ENCODE measurements around the gene ABCC10. TPM values are rescaled to one million over a fixed set of nuclear protein-coding genes. Genes with fewer than 3 reads are reported as not detected.

Gene ABCC10, protein sequence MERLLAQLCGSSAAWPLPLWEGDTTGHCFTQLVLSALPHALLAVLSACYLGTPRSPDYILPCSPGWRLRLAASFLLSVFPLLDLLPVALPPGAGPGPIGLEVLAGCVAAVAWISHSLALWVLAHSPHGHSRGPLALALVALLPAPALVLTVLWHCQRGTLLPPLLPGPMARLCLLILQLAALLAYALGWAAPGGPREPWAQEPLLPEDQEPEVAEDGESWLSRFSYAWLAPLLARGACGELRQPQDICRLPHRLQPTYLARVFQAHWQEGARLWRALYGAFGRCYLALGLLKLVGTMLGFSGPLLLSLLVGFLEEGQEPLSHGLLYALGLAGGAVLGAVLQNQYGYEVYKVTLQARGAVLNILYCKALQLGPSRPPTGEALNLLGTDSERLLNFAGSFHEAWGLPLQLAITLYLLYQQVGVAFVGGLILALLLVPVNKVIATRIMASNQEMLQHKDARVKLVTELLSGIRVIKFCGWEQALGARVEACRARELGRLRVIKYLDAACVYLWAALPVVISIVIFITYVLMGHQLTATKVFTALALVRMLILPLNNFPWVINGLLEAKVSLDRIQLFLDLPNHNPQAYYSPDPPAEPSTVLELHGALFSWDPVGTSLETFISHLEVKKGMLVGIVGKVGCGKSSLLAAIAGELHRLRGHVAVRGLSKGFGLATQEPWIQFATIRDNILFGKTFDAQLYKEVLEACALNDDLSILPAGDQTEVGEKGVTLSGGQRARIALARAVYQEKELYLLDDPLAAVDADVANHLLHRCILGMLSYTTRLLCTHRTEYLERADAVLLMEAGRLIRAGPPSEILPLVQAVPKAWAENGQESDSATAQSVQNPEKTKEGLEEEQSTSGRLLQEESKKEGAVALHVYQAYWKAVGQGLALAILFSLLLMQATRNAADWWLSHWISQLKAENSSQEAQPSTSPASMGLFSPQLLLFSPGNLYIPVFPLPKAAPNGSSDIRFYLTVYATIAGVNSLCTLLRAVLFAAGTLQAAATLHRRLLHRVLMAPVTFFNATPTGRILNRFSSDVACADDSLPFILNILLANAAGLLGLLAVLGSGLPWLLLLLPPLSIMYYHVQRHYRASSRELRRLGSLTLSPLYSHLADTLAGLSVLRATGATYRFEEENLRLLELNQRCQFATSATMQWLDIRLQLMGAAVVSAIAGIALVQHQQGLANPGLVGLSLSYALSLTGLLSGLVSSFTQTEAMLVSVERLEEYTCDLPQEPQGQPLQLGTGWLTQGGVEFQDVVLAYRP (N-terminal part only)
- 16.5 and 17.3 TPM in 2 replicates for total RNA-seq

DNA sequence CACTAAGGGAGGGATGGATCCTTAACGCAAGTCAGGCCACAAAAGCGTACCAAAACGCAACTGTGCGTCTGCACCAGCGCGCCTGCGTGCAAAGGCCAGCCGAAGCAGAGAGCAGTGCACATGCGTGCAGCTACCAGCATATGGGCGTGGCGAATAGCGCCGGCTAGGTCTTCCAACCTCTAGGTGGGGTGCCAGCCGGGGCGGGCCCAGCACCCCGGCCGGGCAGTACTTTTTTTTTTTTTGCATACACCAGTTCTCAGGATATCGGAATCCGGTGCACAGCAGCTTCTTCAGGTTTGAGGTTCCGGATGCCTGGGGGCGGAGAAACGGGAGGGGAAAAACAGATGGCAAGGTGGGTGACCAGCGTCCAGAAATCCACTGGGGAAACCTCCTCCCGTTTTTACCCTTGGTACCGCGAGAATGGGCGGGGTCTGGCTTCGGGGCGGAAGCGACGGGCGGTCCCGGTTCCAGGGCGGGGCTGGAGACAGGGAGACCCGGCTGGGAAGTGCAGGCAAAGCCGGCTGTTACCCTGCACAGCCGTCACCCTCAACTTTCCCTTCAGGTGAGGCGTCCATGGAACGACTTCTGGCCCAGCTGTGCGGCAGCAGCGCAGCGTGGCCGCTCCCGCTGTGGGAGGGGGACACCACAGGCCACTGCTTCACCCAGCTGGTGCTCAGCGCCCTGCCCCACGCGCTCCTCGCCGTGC lies at the start of gene ABCC10:
Gene ABCC10, plus strand, starts transcription at position 136 of the 706 bp plus-strand sequence. Its CDS starts 438 bp downstream, at position 574.

GRCh38 chr6:43455531-43456428 lies 28.4 kb downstream of the ABCC10 start, which contains the start of gene DLK2:
TSS of gene DLK2 (minus strand) at chr6:43455548. CDS start at chr6:43454825, 723 bp downstream.

DNA sequence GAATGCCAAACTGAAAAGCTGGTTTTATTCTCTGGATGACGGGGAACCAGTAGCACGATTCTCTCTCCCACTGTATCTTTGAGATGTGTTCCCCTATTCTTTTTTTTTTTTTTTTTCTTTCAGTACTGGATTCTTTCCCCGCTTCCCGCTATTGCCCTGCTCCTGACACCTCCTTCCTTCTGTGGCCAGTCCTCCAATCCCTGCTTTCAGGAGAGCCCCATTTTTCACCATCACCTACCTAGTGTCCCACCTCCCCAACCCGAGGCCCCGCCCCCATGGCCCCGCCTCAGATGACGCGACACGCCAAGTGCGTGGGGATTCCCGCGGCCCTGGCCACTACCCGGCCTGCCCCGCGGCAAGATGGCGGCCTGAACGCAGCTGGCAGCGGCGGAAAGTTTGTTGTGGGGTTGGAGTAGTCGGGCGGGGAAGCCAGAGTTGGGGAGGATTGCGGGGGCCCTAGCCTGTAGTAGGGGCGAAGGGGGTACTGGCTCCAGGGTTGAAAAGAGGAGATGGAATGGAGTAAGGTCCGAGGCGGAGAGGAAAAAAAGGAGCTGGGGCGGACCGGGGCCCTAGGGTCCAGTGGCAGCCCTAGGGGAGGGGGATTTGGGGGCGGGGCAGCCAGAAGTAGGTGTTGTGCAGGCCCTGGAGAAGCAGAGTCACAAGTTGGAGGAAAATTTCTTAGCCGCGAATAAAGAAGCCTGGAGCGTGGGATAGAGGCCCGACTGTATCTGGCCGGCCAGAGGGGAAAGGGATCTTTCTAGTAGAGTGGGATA lies 50.1 kb downstream of the ABCC10 start, which contains the start of gene TJAP1:
Gene TJAP1, plus strand, starts transcription at position 336 of the 773 bp plus-strand sequence. CDS start 21,432 bp downstream, outside the sequence.

Other genes with a start within 250 kb of the ABCC10 start
- 18.5 and 27.7 TPM in 2 replicates for gene CUL9, start 245.3 kb upstream of the ABCC10 start, total RNA-seq
- 45.9 and 54.5 TPM in 2 replicates for gene DNPH1, start 198.1 kb upstream of the ABCC10 start, total RNA-seq
- not detected in 2 replicates for gene TTBK1, start 184.1 kb upstream of the ABCC10 start, total RNA-seq
- gene SLC22A7, start 129.3 kb upstream of the ABCC10 start, total RNA-seq = not detected in 2 replicates
- gene CRIP3, start 118.7 kb upstream of the ABCC10 start, total RNA-seq = 0.18 TPM in 1 of 2 replicates, not detected in the other
- 3.4 and 4.5 TPM in 2 replicates for gene ZNF318, start 57.9 kb upstream of the ABCC10 start, total RNA-seq
- gene DLK2, start 28.0 kb downstream of the ABCC10 start, total RNA-seq = 0.28 and 0.37 TPM in 2 replicates
- 7.4 and 9.3 TPM in 2 replicates for gene TJAP1, start 50.0 kb downstream of the ABCC10 start, total RNA-seq
- 0.28 and 0.65 TPM in 2 replicates for gene LRRC73, start 82.8 kb downstream of the ABCC10 start, total RNA-seq
- gene YIPF3, start 89.4 kb downstream of the ABCC10 start, total RNA-seq = 120 and 141 TPM in 2 replicates
- gene POLR1C, start 89.5 kb downstream of the ABCC10 start, total RNA-seq = 23.9 and 28.4 TPM in 2 replicates
- gene XPO5, start 148.5 kb downstream of the ABCC10 start, total RNA-seq = 15.6 and 19.1 TPM in 2 replicates
- gene POLH, start 148.6 kb downstream of the ABCC10 start, total RNA-seq = 16.4 and 21.5 TPM in 2 replicates
- gene GTPBP2, start 201.7 kb downstream of the ABCC10 start, total RNA-seq = 49.7 and 65.1 TPM in 2 replicates
- 15.8 and 17.9 TPM in 2 replicates for gene MAD2L1BP, start 208.3 kb downstream of the ABCC10 start, total RNA-seq
- gene RSPH9, start 217.5 kb downstream of the ABCC10 start, total RNA-seq = 0.85 and 1.0 TPM in 2 replicates